OCI-LY3 (cell line): ENCODE measurements around the gene ACBD3.

Experiments used
- EZH2phosphoT487 ChIP-seq: fragments of 200-600 bp; shearing (Covaris generic); IDR thresholded peaks from 2 replicates; pipeline ENCODE4 v1.6.1; 2018; ENCODE audit warnings: antibody characterized with exemption, mixed run types, low read depth
- TF ChIP-seq, protein P1 (sequence below): fragments of 200-600, 300-600 bp; sonication (generic); IDR thresholded peaks from 2 replicates; pipeline ENCODE4 v1.5.1; 2014; ENCODE audit warnings: antibody characterized with exemption, low read length, low read depth

DNA sequence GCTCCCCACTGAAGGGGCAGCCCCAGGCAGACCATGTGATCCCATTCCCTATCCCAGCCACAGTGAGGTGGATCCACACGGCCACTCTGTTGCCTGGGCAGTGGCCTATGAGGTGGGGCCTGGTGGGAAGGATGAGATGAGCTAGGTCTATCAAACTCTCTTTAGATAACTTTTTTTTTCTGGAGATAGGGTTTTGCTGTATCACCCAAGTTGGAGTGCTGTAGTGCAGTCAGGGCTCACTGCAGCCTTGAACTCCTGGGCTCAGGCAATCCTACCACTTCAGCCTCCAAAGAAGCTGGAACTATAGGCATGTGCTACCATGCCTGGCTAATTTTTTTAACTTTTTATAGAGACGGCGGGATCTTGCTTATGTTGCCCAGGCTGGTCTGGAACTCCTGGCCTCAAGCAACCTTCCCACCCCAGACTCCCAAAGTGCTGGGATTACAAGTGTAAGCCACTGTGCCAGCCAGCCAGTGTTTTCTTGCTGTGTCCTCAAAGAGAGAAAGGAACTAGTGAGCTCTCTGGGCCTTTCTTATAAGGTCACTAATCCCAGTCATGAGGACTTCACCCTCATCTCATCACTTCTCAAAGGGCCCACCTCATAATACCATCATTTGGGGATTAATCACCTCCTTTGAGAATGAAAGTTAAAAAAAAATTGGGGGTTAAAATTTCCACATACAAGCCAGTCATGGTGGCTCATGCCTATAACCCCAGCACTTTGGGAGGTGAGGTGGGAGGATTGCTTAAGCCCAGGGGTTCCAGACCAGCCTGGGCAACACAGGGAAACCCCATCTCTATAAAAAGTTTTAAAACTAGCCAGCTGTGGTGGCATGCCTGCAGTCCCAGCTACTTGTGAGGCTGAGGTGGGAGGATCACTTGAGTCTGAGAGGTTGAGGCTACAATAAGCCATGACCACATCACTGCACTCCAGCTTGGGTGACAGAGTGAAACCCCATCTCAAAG, 87.4 kb downstream of the ACBD3 start:
- TF ChIP-seq, protein P1, sequence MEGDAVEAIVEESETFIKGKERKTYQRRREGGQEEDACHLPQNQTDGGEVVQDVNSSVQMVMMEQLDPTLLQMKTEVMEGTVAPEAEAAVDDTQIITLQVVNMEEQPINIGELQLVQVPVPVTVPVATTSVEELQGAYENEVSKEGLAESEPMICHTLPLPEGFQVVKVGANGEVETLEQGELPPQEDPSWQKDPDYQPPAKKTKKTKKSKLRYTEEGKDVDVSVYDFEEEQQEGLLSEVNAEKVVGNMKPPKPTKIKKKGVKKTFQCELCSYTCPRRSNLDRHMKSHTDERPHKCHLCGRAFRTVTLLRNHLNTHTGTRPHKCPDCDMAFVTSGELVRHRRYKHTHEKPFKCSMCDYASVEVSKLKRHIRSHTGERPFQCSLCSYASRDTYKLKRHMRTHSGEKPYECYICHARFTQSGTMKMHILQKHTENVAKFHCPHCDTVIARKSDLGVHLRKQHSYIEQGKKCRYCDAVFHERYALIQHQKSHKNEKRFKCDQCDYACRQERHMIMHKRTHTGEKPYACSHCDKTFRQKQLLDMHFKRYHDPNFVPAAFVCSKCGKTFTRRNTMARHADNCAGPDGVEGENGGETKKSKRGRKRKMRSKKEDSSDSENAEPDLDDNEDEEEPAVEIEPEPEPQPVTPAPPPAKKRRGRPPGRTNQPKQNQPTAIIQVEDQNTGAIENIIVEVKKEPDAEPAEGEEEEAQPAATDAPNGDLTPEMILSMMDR = no peak
- no peak for TF ChIP-seq EZH2phosphoT487
